ENCODE measurements around the gene MGMT. TPM values are rescaled to one million over a fixed set of nuclear protein-coding genes. Genes with fewer than 3 reads are reported as not detected.

The MGMT gene
- total RNA-seq, 2 experiments from 2014 or later, result 15.4 to 16.7 TPM

DNA sequence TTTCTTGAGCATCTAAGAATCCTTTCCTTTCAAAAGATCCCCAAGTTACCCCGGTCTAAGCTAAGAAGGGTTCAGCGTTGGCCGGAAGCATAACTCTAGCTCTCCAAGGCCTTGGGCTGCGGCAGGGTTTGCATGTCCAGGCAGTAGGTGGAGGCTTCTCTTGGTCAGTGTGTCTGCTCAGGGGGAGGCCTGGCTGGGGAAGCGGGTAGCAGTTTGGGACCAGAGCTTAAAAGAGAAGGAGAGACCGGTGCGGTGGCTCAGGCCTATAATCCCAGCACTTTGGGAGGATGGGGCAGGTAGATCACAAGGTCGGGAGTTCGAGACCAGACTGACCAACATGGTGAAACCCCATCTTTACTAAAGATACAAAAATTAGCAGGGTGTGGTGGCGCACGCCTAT lies 226.3 kb downstream of the MGMT start:
- H3K27me3 Mint-ChIP-seq, result no peaks in the 10 kb centered on the region
- no peak overlapping the region for H3K27ac Mint-ChIP-seq
- no peaks in the 10 kb centered on the region for H3K4me1 Mint-ChIP-seq
- H3K9me3 Mint-ChIP-seq, result no peaks in the 10 kb centered on the region
- H3K36me3 Mint-ChIP-seq (ENCODE audit: low read depth), result no peaks in the 10 kb centered on the region
- POLR2A ChIA-PET, result no interaction called here
- DNase-seq, result no peak
- no peak overlapping the region for H3K4me3 Mint-ChIP-seq
- CTCF ChIA-PET, result no interaction called here

DNA sequence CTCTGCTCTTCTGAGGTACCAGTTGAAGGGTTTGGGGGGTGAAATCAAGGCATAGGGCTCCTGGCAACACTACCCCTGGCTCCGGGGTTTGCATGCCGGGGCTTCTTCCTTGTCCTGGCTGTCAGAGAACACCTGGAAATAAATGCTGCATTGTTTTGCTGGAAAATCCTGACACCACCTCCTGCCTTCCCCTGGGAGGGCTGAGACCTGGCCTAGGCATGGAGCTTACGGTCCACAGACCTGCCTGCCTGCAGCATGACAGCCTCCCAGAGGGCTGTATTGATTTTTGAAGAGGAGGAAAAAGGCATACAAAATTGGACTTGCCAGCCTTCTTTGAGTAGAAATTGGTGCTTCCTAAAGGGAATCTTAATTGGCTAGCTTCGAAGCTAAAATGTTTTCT lies 227.1 kb downstream of the MGMT start:
- Mint-ChIP-seq H3K9me3 (no peaks in the 10 kb centered on the region), H3K4me1 (no peaks in the 10 kb centered on the region), H3K27me3 (no peaks in the 10 kb centered on the region), H3K36me3 (ENCODE audit: low read depth) (no peaks in the 10 kb centered on the region), H3K4me3 (no peak overlapping the region), H3K27ac (no peak overlapping the region)
- no peak for DNase-seq
- CTCF ChIA-PET, result no interaction called here
- POLR2A ChIA-PET, result no interaction called here

DNA sequence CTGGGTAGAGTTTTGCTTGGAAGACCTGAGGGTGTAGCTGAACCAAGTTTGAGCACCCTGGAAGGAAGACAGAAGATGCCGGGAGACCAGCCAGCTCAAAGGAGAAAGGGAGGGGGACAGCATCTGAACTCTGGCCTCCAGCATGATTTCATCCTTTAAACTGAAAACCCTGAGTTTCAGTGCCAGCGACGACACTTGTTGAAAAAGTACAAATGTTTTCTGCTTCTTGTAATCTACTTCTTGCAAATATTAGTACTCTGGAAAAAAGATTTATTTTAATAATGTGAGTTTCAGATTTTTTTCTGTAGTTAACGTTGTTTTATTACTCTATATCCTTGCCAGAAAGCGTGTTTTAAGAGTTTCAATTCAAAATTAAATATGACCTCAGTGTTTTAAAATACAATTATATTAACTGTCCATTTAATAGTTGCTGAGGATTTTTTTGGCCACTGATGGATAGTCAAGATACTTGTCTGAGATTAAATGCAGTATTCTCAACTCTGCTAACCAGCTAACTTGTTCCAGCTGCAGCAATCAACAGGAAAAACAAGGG lies 227.7 kb downstream of the MGMT start:
- no peak overlapping the region for H3K4me3 Mint-ChIP-seq
- DNase-seq, result no peak
- H3K9me3 Mint-ChIP-seq, result no peaks in the 10 kb centered on the region
- H3K27ac Mint-ChIP-seq, result no peak overlapping the region
- no peaks in the 10 kb centered on the region for H3K4me1 Mint-ChIP-seq
- ChIA-PET CTCF (no interaction called here), POLR2A (no interaction called here)
- H3K36me3 Mint-ChIP-seq (ENCODE audit: low read depth), result no peaks in the 10 kb centered on the region
- no peaks in the 10 kb centered on the region for H3K27me3 Mint-ChIP-seq

DNA sequence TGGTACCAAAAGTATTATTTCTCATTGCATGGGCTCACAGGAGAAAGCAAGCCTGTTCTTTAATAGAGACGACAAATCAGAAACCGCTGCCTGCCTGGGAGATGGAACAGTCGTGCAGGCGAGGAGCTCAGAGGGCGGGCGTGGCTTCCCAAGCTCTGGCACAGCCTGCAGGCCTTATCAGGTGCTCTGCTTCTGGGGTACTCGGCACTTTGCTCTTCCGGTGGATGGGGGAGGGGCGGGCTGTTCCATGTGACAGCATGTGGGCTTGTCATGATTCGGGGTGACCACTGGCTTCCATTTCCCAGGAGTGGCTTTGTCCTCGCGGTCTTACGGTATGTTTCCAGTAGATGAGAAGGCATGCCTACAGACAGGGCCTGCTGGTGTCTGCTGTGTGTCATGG lies 228.6 kb downstream of the MGMT start:
- Mint-ChIP-seq H3K27me3 (no peaks in the 10 kb centered on the region), H3K9me3 (no peaks in the 10 kb centered on the region), H3K4me3 (no peak overlapping the region), H3K27ac (no peak overlapping the region), H3K4me1 (no peaks in the 10 kb centered on the region), H3K36me3 (ENCODE audit: low read depth) (no peaks in the 10 kb centered on the region)
- POLR2A ChIA-PET, result no interaction called here
- no peak for DNase-seq
- CTCF ChIA-PET, result no interaction called here

DNA sequence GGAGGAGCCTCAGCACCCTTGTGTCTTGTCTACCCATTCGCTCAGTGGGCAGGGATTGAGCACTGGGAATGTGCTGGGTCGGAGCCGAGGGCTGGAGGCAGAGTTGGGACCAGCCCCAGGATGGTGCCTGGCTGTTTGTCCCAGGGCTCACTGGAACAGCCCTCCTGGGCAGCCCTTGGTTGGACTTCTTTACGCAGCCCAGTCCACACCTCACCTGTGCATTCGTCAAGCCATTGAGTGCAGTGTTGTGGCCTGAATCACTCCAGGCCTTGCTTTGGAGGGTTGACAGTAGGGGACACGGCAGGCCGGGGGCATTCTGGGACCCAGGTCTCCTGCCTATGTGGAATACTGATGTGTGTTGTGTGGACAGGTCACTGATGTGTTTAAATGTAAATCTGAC lies 229.6 kb downstream of the MGMT start:
- no peaks in the 10 kb centered on the region for H3K4me1 Mint-ChIP-seq
- no peaks in the 10 kb centered on the region for H3K9me3 Mint-ChIP-seq
- POLR2A ChIA-PET, result no interaction called here
- CTCF ChIA-PET, result no interaction called here
- H3K27ac Mint-ChIP-seq, result no peak overlapping the region
- no peak overlapping the region for H3K4me3 Mint-ChIP-seq
- H3K36me3 Mint-ChIP-seq (ENCODE audit: low read depth), result no peaks in the 10 kb centered on the region
- no peak for DNase-seq
- H3K27me3 Mint-ChIP-seq, result no peaks in the 10 kb centered on the region

DNA sequence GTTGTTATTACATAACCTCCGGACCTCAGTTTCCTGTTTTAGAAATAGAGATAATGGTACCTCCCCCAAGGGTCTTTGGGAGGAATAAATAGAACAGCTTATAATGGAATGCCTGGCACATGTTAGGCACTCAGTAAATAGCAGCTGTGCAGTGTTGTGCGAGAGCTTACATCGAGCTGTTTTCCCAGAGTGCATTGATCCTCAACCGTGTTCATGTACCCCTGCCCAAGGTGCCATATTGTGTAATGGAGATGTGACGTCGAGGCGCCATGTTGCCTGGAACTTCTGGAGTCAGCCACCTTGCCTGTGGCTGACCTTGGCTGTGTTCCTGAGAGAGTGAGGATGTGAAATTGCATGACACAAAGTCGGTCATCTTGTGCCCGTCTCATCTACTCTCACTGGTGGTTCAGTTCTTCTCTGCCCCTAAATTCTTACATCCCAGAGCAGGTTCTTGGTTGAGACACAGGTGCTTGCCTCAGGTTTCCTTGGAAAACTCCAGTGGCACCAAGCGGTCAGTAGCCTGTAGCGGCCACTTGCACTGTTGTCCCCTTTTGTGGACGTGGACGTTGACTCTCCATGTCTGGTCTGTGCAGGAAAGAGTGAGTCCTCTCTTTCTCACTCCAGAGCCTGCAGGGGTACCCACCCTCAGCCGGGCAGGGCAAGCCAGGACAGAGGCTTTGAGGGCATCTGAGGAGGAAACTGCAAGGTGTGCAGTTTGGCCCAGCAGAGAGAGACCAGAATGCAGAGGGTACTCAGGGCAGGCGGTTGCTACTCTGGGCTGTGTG lies 230.6 kb downstream of the MGMT start:
- Mint-ChIP-seq H3K4me3 (no peak overlapping the region), H3K36me3 (ENCODE audit: low read depth) (no peaks in the 10 kb centered on the region), H3K27ac (no peak overlapping the region), H3K27me3 (no peaks in the 10 kb centered on the region), H3K4me1 (no peaks in the 10 kb centered on the region), H3K9me3 (no peaks in the 10 kb centered on the region)
- CTCF ChIA-PET, result interaction anchor here (0.8 kb wide), 1 partner anchor 629 kb away, joined by 3 read pairs; no protein-coding TSS in a partner anchor
- POLR2A ChIA-PET, result no interaction called here
- no peak for DNase-seq

DNA sequence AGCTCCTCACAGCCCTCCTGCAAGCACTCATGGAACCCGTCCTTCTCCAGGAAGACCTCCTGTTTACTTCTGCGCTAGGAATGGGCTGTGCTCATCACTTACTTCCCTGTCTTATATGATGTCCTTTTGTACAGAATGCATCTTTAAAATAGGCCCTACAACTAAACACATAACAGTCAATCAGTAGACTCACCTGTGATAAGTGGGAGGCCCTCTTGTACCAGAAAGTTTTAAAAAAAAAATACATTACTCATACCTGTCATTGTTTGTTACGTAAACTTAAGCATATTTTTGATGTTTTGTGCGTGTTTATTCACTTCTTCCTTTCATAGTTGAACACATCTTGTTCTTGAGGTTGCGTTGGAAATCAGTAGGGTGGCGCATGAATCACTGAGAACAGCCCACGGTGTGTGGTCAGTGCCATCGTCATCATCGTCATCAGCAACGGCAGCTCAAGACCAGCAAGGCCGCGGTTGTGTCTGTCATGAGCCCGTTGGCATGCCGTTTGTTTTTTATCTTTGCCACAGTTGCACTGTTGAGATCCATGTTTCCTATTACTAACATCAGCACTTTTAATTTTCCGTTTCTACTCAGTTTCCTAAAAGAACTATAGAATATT lies 232.8 kb downstream of the MGMT start:
- Mint-ChIP-seq H3K27ac (no peak overlapping the region), H3K4me1 (no peaks in the 10 kb centered on the region), H3K9me3 (no peaks in the 10 kb centered on the region), H3K27me3 (no peaks in the 10 kb centered on the region), H3K36me3 (ENCODE audit: low read depth) (no peaks in the 10 kb centered on the region), H3K4me3 (no peak overlapping the region)
- POLR2A ChIA-PET, result no interaction called here
- CTCF ChIA-PET, result no interaction called here
- DNase-seq, result no peak

DNA sequence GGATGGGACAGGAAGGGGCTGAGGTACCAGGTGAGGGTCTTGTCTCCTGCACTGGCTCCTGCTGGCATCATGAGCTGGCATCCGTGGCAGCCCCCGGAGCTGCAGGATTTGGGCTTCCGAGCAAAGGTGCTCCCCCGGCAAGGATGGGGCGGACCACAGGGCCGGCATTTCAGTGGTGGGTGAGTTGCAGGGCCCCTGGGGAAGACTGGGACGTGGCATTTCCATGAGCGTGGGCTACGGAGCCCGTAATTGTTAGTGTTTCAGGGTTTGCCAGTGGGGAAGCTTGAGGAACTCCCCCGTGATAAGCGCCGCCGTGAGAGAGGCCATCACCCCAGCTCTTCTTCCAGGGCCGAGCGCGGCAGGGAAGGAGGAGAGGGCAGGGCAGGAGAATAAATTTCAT lies 235.6 kb downstream of the MGMT start:
- no peaks in the 10 kb centered on the region for H3K9me3 Mint-ChIP-seq
- H3K36me3 Mint-ChIP-seq (ENCODE audit: low read depth), result no peaks in the 10 kb centered on the region
- ChIA-PET CTCF (no interaction called here), POLR2A (no interaction called here)
- H3K4me3 Mint-ChIP-seq, result no peak overlapping the region
- H3K4me1 Mint-ChIP-seq, result no peaks in the 10 kb centered on the region
- no peaks in the 10 kb centered on the region for H3K27me3 Mint-ChIP-seq
- no peak for DNase-seq
- no peak overlapping the region for H3K27ac Mint-ChIP-seq

DNA sequence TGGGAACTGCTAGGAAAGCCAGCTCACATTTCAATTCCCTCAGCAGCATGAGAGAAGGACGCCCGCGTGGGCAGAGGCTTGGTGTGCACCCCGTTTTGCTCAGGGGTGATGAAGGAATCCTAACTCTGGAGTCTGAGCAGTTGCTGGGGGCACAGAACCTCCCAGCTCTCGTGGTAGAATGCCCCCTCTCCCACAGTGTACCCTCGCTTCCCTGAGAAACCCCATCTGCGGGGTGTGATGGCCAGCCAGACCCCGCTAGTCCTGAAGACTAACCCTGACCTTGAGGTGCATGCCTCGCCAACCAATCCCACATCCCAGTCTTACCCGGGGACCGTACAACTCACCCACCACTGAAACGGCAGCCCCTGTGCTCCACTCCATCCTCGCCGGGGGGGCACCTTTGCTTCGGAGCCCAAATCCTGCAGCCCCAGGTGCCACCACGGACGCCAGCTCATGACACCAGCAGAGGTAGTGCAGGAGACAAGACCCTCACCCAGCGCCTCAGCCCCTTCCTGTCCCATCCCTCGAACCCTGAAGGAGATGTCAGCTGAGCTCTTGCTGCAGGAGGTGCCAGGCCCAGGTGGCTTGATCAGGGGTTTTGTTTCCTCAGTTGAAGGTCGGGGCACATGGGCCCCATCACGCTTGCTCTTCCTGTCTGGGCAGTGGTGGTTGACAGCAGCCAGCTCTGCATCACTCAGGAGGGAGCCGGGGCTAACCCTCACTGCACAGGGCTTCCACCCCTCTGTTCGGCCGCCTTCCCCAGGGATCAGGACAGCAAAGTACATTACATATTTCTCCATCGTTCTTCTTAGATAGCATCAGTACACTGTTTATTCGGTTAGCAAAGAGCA lies 236.5 kb downstream of the MGMT start:
- Mint-ChIP-seq H3K27me3 (no peaks in the 10 kb centered on the region), H3K36me3 (ENCODE audit: low read depth) (no peaks in the 10 kb centered on the region), H3K27ac (no peak overlapping the region), H3K4me3 (no peak overlapping the region), H3K9me3 (no peaks in the 10 kb centered on the region), H3K4me1 (no peaks in the 10 kb centered on the region)
- ChIA-PET POLR2A (no interaction called here), CTCF (no interaction called here)
- DNase-seq, result no peak

DNA sequence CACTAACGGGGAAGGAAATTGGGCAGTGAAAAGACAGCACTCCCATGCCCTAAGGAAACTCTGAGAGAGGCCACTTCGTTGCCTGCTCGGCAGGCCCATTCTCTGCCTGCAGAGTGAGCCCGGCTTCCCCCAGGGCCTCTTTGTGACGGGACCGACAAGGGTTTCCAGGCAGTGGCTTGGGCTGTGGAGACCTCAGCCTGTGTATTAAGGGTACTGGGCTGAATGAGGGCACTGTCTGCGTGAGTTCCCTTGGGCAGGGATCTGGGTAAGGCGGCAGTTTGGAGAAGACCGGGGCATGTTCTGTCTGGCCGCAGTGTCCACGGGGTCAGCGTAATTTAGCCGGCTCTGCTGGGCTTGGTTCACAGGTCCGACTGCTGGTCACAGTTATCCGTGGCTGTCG lies 237.2 kb downstream of the MGMT start:
- Mint-ChIP-seq H3K9me3 (no peaks in the 10 kb centered on the region), H3K27ac (no peak overlapping the region), H3K27me3 (no peaks in the 10 kb centered on the region), H3K36me3 (ENCODE audit: low read depth) (no peaks in the 10 kb centered on the region), H3K4me3 (no peak overlapping the region), H3K4me1 (no peaks in the 10 kb centered on the region)
- ChIA-PET POLR2A (no interaction called here), CTCF (no interaction called here)
- no peak for DNase-seq

DNA sequence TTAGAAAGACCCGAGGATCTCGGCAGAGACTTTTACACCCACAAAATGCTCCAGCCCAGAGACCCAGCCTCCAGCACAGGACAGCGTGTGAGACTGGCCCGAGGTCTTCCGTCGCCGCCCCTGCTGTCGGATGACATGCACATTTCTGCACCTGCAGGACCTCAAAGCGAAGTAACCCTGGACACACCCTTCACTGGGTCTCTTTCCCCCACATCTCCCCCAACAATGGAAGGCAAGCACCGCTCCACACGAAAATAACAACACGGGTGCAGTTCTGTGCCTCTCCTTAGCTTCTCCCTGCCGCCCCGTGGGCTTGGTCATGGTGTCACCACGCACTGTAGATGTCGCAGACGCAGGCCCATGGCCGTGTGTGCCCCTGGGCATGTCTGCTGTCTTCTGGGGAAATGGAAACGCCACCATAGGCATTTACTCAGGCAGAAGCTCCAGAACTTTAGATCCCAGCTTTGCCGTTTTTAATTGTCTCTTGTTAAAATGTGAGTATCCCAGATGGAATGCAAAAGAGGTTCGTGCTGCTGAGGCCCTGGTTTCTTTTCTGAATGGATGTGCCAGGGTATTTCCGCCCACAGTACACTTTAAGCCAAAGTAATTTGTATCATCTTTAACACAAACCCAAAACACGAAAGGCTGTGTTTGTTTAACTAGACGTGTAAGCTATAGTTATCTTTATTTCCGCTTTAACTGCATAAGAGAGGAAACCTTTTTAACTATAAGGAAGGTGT lies 237.9 kb downstream of the MGMT start:
- no peaks in the 10 kb centered on the region for H3K27me3 Mint-ChIP-seq
- no peaks in the 10 kb centered on the region for H3K36me3 Mint-ChIP-seq (ENCODE audit: low read depth)
- CTCF ChIA-PET, result no interaction called here
- no peak overlapping the region for H3K27ac Mint-ChIP-seq
- no peaks in the 10 kb centered on the region for H3K4me1 Mint-ChIP-seq
- POLR2A ChIA-PET, result no interaction called here
- H3K9me3 Mint-ChIP-seq, result no peaks in the 10 kb centered on the region
- no peak overlapping the region for H3K4me3 Mint-ChIP-seq
- no peak for DNase-seq

DNA sequence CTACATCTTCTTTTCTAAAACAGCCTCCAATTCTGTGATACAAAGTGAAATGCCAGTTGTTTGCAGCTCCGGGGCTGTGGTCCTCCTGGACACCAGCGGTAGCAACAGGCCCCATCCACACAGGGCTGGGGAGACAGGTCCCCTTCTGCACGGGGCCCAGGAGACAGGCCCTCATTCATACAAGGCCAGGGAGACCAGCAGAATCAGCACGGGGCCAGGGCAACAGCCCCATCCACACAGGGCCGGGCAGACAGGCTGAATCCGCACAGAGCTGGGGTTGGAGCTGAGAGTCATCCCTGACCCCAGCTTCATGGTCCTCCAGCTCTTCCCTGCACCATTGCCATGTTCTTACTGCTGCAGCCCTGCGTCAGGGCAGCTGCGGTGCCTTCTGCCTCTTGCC lies 238.6 kb downstream of the MGMT start:
- Mint-ChIP-seq H3K27ac (no peak overlapping the region), H3K36me3 (ENCODE audit: low read depth) (no peaks in the 10 kb centered on the region), H3K4me1 (no peaks in the 10 kb centered on the region), H3K9me3 (no peaks in the 10 kb centered on the region), H3K27me3 (no peaks in the 10 kb centered on the region), H3K4me3 (no peak overlapping the region)
- ChIA-PET CTCF (no interaction called here), POLR2A (no interaction called here)
- no peak for DNase-seq

DNA sequence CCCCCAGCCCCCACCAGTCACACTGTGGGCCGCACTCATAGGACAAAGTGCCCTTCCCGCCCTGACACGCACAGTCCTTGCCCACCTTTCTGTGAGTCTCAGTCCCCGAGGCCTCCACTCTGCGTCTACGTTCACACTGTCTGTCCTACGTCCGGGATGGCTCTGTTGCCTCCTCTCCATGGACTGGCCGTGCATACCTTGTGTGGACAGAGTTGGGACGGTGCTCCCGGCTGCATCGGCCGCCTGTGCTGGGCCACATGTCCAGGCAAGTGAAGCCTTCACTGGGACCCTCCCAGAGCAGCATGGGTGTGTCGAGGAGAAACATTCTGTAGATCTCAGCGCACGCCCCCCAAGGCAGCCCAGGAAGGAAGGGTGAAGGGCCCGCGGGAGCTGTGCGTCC lies 239.0 kb downstream of the MGMT start:
- H3K4me1 Mint-ChIP-seq, result no peaks in the 10 kb centered on the region
- DNase-seq, result no peak
- H3K36me3 Mint-ChIP-seq (ENCODE audit: low read depth), result no peaks in the 10 kb centered on the region
- no peaks in the 10 kb centered on the region for H3K9me3 Mint-ChIP-seq
- POLR2A ChIA-PET, result no interaction called here
- no peak overlapping the region for H3K4me3 Mint-ChIP-seq
- H3K27ac Mint-ChIP-seq, result no peak overlapping the region
- CTCF ChIA-PET, result no interaction called here
- H3K27me3 Mint-ChIP-seq, result no peaks in the 10 kb centered on the region
